ENCODE data around the gene NUMB.

NUMB gene

DNA sequence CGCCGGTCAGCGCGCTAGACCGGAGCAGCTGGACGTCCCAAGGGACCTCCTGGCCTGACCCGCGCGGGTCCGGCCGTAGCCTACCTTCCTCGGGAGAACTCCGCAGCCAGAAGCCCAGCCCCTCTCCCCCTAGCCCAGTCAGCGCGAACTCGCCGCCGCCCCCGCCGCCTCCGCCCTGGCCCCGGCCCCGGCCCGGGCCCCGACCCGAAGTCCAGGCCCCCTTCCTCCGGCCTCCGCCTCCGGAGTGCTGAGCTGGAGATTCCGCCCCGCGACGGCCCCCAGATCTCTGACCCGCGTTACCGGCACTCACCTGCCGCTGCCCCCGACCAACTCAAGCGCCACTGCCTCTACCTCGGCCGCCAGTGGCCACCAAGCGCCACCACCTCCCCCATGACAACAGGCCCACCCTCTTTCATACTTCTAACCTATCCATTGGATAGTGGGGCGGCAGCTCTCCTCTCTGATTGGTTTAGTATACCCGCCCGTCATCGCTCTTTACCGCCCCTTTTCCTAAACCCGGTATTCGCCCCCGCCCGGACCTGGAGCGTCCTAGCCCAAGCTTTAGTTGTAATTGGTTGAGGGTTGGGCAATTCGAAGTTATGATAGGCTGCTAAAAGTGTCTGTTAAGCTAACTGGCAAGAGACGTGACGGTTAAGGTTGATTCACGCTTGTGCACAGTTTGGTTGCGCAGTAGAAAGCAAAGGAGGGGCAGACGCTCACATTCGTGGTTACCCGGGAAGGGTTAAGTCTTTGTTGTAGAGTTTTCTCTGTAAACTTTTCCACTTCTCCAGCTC lies at the start of gene NUMB:
TSS of gene NUMB (minus strand) at position 364 of the 794 bp plus-strand sequence. CDS start 102,795 bp downstream, outside the sequence.
- peak; percentile 99 for DNase-seq

DNA sequence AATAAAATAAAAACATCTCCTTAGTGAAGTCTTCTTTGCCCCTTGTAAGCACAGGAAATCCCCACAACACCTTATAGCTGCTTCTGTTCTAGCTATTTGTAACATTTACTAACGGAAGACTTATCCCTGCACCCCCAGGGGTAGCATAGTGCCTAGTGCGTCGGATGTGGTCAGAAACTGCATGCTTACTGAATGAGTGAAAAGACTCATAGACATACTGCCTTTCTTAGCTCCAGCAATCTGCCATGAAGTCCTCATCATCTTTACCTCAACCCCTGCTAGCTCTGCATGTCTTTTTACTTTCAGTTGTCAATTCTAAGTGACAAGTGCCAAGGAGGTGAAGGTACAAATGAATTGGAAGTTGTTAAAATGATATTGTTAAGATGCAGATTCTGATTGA lies 45.3 kb upstream of the NUMB start:
- DNase-seq = peak; percentile 18

DNA sequence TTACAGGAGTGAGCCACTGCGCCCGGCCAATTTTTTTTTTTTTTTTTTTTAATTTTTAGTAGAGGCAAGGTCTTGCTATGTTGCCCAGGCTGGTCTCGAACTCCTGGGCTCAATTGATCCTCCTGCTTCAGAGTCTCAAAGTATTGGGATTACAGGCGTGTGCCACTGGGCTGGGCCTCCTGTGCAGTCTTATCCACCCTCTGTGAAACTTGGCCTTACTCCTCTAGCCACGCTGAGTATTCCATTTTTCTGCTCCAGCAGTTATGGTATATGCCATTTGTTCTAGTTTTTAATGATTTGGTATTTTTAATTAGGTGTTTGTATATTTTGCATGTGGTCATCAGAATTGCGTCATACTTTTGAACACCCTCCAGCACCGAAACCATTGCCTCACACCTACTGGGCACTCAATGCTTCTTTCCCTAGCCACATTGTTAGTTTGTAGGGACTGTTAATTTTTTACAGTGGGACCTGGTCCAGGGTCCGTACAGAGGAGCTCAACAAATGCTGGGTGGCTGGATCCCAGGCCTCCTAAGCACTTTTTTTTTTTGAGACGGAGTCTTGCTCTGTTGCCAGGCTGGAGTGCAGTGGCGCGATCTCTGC lies 43.8 kb upstream of the NUMB start:
- no peak for DNase-seq

DNA sequence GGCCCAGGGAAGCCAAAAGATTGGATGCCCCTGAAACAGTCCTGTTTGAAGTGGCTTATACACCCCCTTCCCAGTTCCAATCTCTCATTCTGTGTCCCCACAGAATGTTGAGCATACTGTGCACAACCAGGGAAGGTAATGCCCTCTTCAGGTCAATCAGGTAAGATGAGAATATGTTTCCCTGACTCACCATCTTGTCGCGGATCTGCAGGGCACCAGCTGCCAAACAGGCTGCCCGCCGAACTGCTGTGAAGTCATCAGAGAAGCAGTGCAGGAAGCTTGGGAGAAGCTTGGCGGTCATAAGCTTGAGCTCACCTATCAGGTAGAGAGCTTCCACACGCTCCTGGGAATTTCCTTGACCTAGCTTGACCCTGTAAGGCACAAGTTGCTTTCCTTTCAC lies 42.0 kb upstream of the NUMB start:
- no peak for DNase-seq

DNA sequence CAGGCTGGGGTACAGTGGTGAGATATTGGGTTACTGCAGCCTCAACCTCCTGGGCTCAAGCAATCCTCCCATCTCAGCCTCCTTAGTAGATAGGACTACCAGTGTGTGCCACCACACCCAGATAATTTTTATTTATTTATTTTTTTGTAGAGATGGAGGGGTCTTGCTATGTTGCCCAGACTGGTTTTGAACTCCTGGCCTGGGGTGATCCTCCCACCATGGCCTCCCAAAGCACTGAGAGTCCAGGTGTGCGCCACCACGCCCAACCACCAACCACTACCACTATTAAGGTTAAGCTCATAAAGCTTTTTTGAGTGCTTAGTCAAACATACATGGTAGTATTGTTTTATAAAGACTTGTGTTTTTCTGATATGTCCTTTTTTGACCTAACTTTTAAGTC lies 36.2 kb upstream of the NUMB start:
- no peak for DNase-seq

DNA sequence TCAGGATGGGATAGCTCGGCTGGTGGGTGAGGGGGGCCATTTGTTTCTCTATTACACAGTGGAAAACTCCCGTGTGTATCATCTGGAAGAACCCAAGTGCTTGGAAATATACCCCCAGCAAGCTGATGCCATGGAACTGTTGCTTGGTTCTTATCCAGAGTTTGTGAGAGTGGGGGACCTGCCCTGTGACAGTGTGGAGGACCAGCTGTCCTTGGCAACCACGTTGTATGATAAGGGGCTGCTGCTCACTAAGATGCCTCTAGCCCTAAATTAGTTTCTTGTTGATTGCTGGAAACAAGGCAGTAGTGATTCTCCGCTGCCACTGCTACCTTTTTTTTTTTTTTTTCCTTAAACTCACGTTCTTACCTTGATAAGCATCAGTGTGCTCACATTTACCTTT lies 34.3 kb upstream of the NUMB start:
- no peak for DNase-seq

DNA sequence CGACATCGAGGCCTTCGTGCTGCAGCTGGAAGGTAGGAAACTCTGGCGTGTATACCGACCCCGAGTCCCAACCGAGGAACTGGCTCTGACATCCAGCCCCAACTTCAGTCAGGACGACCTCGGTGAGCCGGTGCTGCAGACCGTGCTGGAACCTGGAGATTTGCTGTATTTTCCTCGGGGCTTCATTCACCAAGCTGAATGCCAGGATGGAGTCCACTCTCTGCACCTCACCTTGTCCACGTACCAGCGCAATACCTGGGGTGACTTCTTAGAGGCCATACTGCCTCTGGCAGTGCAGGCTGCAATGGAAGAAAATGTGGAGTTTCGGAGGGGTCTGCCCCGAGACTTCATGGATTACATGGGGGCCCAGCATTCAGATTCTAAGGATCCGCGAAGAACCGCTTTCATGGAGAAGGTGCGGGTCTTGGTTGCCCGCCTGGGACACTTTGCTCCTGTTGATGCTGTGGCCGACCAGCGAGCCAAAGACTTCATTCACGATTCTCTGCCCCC lies 33.8 kb upstream of the NUMB start:
- no peak for DNase-seq

DNA sequence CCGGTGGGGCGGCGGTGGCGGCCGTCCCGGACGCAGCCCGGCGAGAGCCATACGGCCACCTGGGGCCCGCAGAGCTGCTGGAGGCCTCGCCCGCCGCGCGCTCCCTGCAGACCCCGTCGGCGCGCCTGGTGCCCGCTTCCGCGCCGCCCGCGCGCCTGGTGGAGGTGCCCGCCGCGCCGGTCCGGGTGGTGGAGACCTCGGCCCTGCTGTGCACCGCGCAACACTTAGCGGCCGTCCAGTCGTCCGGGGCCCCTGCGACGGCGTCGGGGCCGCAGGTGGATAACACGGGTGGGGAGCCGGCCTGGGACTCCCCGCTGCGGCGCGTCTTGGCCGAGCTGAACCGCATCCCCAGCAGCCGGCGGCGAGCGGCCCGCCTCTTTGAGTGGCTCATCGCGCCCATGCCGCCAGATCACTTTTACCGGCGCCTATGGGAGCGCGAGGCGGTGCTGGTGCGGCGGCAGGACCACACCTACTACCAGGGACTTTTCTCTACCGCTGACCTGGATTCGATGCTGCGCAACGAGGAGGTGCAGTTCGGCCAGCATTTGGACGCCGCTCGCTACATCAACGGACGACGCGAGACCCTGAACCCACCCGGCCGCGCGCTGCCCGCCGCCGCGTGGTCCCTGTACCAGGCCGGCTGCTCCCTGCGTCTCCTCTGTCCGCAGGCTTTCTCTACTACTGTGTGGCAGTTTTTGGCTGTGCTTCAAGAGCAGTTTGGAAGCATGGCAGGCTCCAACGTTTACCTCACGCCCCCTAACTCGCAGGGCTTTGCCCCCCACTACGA lies 33.1 kb upstream of the NUMB start:
- DNase-seq = peak; percentile 78

DNA sequence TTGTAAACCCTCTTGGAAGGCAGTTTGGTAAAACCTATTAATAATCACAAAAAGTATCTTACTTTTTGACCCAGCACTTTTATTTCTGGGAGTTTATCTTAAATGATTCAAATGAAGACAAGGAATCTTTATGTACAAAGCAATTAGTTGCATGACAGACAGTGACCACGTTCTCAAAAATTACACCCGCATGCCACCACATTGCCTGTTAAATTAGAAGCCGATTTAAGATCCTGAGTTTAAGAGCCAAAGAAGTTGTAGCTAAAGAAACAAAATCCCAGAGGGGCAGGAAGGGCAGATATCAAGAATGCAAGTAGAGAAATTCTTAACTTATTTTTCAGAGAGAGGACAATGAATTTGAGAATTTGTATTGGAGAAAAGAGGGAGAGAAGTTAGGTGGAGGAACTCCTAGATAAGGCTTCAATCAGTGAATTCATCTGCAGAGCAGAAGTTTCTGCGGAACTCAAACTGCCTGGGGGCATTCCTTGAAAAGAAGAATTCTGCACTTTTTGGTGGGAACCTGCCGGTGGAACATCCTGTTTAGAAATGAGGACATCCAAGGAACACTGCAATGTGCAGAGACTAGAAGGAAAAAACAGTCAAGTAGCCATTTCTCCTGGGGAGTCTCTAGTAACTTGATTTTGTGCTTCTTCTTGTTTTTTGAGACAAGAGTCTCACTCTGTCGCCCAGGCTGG lies 31.3 kb upstream of the NUMB start:
- DNase-seq = no peak

DNA sequence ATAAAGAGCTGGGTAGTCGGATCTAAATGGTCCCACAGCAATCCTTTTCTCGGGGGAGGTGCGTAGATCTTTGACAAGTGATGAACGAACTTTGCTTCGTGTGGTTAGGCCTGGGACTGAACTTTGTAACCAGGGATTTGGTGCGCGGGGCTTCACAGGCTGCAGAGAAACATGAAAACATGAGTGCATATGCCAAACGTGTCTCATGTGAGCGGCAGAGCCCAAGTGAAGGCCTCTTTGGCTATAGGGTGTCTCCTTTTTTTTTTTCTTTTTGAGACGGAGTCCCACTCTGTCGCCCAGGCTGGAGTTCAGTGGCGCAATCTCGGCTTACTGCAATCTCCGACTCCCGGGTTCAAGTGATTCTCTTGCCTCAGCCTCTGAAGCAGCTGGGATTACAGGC lies 20.3 kb upstream of the NUMB start:
- no peak for DNase-seq

DNA sequence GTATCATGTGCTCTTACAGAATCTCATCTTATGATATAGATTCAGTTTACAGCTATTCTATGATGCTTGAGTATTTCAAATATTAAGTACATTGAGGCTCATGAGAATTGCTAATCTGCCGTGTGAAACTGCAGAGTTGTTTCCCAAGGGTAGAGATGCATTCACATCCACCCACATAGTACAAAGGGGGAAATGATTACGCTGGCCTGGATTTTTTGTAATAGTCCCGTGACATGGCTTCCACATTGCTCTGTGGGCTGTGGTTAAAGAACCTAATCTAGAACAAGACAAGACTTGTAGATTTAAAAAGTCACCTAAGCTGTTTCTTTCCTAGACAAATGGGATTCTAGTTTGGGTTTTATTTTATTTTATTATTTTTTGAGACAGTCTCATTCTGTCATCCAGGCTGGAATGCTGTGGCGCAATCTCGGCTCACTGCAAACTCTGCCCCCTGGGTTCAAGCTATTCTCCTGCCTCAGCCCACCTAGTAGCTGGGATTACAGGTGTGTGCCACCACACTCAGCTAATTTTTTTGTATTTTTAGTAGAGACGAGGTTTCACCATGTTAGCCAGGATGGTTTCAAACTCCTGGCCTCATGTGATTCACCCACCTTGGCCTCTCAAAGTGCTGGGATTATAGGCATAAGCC lies 19.4 kb upstream of the NUMB start:
- DNase-seq = no peak

DNA sequence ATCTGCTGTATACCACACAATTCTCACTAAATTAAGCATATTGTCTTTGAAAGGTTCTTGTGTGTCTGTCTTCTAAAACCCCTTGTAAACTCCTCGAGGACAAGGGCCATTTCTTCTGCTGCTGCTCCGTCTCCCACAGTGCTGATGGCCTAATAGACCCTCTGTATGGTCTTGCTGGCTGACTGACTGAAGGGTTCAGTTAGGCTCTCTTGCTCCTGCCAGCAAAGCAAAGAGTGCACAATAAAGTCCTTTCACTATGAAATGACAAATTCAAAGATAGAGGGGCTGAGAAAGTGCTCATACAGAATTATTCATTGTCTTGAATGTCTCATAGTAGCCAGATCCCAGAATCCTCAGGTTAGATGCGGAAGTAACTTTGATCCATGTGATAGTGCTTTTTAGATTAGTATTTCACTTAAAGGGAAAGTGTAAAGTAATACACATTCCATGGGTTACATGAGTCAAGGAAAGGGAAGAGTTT lies 18.1 kb upstream of the NUMB start:
- no peak for DNase-seq

DNA sequence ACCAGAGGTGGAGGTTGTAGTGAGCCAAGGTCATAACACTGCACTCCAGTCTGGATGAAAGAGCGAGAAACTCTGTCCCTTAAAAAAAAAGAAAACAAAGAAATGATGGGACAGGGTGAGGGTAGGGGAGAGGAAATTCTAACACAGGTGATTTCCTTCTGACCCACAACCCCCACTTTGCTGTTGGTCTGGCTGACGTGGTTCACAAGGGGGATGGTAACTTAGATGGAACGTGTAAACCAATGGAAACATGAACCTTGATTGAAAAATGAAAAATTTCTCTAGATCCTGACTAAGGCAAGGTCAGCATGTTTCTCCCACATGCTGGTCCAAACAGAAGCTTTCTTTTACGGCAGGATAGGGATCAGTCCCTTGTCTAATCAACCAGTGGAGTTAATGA lies 16.6 kb upstream of the NUMB start:
- DNase-seq = no peak

DNA sequence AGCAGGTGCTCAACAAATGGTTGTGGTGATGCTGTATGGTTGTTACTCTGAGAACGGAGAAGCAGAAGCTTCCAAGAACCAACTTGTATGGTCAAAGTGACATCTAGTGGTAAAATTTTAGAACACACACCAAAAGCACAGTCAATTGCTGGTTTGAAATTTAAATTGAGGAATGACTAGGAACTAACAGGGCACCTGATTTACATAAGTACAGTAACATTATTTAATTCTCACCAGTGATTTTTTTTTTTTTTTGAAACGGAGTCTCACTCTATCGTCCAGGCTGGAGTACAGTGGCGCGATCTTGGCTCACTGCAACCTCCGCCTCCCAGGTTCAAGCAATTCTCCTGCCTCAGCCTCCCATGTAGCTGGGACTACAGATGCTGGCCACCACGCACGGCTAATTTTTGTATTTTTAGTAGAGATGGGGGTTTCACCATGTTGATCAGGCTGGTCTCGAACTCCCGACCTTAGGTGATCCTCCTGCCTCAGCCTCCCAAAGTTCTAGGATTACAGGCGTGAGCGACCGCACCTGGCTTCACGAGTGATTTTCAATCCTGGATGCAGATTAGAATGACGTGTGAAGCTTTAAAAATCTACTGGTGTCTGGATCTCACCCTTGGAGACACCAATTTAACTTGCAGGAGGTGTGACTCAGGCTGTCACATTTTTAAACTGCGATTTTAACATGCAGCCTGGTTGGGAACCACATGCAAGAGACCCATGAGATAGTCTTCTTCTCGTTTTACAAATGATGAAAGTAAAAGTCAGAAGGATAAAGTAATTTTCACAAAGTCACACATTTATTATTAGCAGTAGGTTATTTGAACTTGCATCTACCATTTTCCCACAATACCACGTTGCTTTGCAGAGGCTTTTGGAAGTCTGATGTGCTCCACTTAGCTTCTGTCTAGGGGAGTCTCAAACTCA lies 14.1 kb upstream of the NUMB start:
- DNase-seq = peak; percentile 72

DNA sequence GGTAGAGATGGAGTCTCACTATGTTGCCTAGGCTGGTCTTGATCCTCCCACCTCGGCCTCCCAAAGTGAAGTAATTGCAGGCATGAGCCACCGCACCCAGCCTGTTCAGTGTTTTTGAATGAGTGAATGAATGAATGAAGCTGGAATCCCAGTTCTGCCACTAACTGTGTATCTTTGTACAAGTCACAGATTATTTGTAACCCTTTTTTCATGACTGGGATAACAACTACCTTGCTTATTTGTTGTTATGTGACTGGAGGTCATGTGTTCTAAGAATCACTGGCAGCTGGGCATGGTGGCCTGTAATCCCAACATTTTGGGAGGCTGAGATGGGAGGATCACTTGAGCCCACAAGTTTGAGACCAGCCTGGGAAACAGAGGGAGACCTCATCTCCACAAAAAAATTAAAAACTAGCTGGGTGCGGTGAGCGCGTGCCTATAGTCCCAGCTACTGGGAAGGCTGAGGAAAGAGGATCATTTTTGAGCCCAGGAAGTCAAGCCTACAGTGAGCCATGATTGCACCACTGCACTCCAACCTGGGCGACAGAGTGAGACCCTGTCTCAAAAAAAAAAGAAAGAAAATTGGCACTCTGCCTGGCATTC lies 13.3 kb upstream of the NUMB start:
- DNase-seq = no peak

DNA sequence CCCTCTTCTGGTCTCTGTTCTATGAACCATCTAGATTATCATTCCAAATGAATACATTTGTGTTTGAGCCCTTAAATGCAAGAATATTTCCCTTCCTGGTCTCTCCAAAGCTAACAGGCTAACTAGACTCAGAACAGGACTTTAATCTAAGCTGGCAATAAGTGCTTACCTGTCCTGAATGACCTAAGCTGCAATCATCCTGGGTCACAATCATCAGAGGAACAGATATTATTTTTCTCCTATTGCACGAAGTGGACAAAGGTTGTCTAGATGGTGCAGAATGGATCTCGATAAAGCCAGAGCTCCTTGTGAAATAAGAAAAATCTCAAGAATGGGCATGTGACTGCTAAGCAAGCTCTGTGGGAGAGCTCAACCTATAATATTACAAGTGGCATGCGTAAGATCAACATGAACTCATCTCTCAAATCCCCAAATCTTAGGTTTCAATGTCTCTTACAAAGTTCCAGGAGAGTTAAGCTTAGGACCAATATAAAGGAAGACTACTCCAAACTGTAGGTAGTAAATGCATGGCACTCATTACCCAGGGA lies 10.6 kb upstream of the NUMB start:
- DNase-seq = no peak

DNA sequence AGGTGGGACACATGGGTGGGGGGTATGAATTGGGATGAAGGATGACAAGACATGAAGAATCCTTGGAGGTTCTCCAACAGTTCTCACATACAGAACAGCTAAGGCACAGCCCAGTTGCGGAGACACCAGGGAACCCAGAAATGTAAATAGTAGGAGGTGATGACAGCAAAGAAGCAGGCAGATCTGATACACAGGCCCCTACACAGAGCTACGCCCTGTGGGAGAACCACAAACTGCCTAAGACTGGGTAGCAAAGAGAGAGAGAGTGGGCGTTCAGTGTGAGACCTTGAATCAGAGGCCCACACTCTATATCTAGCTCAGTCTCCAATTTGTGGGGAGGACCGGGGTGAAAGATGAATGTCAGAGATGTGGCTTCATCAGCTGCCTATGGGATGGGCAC lies 9.5 kb upstream of the NUMB start:
- no peak for DNase-seq

DNA sequence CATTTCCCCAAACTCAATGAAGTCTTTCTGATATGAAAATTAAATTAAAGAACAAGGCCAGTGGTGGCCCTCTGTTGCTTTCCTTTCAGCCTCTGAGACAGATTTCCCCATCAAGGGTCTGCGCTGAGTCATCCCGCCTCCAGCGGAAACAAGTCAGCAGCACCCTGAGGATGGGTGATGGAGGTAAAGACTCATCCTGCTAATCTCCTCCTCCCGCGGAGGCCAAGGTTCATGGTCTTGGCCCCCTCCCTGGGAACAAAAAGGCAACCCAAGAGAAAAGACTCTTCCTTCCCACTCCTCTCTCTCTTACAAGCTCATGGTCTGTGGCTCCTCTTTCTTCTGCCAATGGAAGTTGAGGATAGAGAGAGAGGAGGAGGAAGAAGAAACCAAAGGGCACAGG lies 9.0 kb upstream of the NUMB start:
- DNase-seq = no peak

DNA sequence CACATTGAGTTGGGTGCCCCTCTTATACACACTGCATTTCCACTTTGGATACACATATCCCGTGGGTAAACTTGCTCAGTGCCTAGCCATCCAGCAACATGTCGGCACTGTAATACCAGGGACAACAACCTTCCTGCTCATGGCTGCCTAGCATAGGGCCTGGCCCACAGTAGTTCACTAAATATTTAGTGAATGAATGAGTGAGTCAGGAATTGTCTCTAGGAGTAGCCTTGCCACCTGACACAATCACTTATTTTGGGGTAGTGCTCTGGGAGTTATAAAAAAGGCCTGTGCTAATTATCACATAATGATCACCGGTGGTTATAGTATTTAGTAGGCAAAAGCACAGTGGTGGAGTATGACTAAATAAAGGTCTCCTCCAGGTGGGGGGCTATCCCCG lies 8.5 kb upstream of the NUMB start:
- no peak for DNase-seq

DNA sequence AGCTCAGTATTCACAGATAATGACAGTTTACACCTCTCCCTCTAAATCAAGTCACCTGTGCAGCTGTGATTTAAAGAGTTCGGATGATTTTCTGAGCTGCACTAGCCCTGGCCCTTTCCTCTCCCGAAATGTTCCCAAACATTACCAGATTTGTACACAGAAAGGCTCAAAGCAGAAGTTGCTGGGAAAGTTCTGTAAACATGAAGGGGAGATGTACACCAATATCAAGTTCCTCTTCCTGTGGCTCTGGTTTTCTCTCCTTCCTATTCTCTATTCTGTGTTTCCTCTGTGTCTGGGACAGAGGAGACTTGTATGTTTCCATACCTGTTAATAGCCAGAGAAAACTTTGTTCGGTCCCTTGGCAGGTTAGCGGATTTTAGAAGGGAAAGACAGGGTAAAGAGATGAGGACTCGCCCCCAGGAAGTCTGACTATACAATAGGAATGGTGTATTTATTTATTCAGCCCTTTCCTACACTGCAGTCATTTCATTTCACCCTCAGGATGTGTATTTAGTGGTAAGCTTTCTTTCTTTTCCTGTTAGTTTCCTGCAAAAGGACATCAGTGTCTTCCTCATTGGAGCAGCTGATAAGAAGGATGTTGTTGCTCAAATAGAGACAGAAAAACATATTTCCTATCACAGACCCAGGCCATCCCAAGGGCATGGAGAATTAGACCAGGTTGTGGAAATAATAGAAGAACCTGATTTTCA lies 7.6 kb upstream of the NUMB start:
- no peak for DNase-seq

Measured in CD4-positive, alpha-beta T cell treated with Interleukin-10 for 1 hour (primary cell).